Activated T-cell treated with anti-CD3 and anti-CD28 coated beads, Interleukin-2, amount 50 U/mL, for 24 hours (primary cell): ENCODE measurements around the gene GORASP2.

ENCODE experiments used
- DNase-seq: peaks from one replicate; pipeline ENCODE4 v3.0.0-alpha.2; 2020
- H3K27ac Mint-ChIP-seq: 2 replicates; pipeline ENCODE4 v1.8.0; 2020; ENCODE audit warnings: mild to moderate bottlenecking, mixed read lengths
- H3K27me3 Mint-ChIP-seq: 2 replicates; pipeline ENCODE4 v1.8.0; 2020; ENCODE audit warnings: mixed read lengths
- H3K36me3 Mint-ChIP-seq: 2 replicates; pipeline ENCODE4 v1.8.0; 2020; ENCODE audit warnings: low read depth, mixed read lengths
- H3K4me1 Mint-ChIP-seq: 2 replicates; pipeline ENCODE4 v1.8.0; 2020; ENCODE audit warnings: low read depth, mixed read lengths
- H3K4me3 Mint-ChIP-seq: 2 replicates; pipeline ENCODE4 v1.8.0; 2020; ENCODE audit warnings: mild to moderate bottlenecking, moderate library complexity, mixed read lengths
- H3K9me3 Mint-ChIP-seq: 2 replicates; pipeline ENCODE4 v1.8.0; 2020; ENCODE audit warnings: mixed read lengths

GORASP2 gene

GRCh38 chr2:170930991-170931266 lies 1.9 kb downstream of the GORASP2 start:
- no peaks in the 10 kb centered on the region for H3K9me3 Mint-ChIP-seq

GRCh38 chr2:170932166-170932565 lies 3.1 kb downstream of the GORASP2 start:
- Mint-ChIP-seq H3K27me3 (no peaks in the 10 kb centered on the region), H3K4me3 (peak overlapping the region; percentile 53), H3K9me3 (no peaks in the 10 kb centered on the region), H3K36me3 (peaks cover 65% of the 10 kb centered on the region), H3K4me1 (peaks cover 60% of the 10 kb centered on the region), H3K27ac (peak overlapping the region; percentile 74)
- DNase-seq, result no peak

More at GRCh38 chr2:170930991-170931266, 1.9 kb downstream of the GORASP2 start:
- no peak for DNase-seq
- H3K4me1 Mint-ChIP-seq, result peaks cover 55% of the 10 kb centered on the region
- peak overlapping the region; percentile 96 for H3K4me3 Mint-ChIP-seq
- H3K36me3 Mint-ChIP-seq, result peaks cover 56% of the 10 kb centered on the region
- H3K27ac Mint-ChIP-seq, result peak overlapping the region; percentile 97
- no peaks in the 10 kb centered on the region for H3K27me3 Mint-ChIP-seq

- no peak for DNase-seq
- Mint-ChIP-seq H3K27me3 (no peaks in the 10 kb centered on the region), H3K4me1 (peaks cover 64% of the 10 kb centered on the region), H3K36me3 (peaks cover 73% of the 10 kb centered on the region), H3K4me3 (no peak overlapping the region), H3K9me3 (no peaks in the 10 kb centered on the region), H3K27ac (no peak overlapping the region)
These were observed 3.9 kb downstream of the GORASP2 start for GRCh38 chr2:170932948-170933347.

- H3K27me3 Mint-ChIP-seq, result no peaks in the 10 kb centered on the region
- peaks cover 80% of the 10 kb centered on the region for H3K4me1 Mint-ChIP-seq
- H3K27ac Mint-ChIP-seq, result no peak overlapping the region
- no peak overlapping the region for H3K4me3 Mint-ChIP-seq
- H3K36me3 Mint-ChIP-seq, result peaks cover 88% of the 10 kb centered on the region
- DNase-seq, result no peak
- no peaks in the 10 kb centered on the region for H3K9me3 Mint-ChIP-seq
These were observed 8.8 kb downstream of the GORASP2 start for GRCh38 chr2:170937709-170938379.

- no peak overlapping the region for H3K4me3 Mint-ChIP-seq
- peak overlapping the region; percentile 48 for H3K27ac Mint-ChIP-seq
- no peaks in the 10 kb centered on the region for H3K27me3 Mint-ChIP-seq
- peaks cover 75% of the 10 kb centered on the region for H3K36me3 Mint-ChIP-seq
- H3K9me3 Mint-ChIP-seq, result no peaks in the 10 kb centered on the region
- no peak for DNase-seq
- peaks cover 81% of the 10 kb centered on the region for H3K4me1 Mint-ChIP-seq
These were observed 11.0 kb downstream of the GORASP2 start for GRCh38 chr2:170940066-170940465.

- Mint-ChIP-seq H3K36me3 (peaks cover 69% of the 10 kb centered on the region), H3K9me3 (no peaks in the 10 kb centered on the region), H3K4me1 (peaks cover 79% of the 10 kb centered on the region), H3K27ac (no peak overlapping the region), H3K27me3 (no peaks in the 10 kb centered on the region), H3K4me3 (no peak overlapping the region)
- no peak for DNase-seq
These were observed 13.6 kb downstream of the GORASP2 start for GRCh38 chr2:170942615-170943014.

- no peaks in the 10 kb centered on the region for H3K9me3 Mint-ChIP-seq
- no peak for DNase-seq
- H3K27ac Mint-ChIP-seq, result no peak overlapping the region
- H3K4me3 Mint-ChIP-seq, result no peak overlapping the region
- peaks cover 75% of the 10 kb centered on the region for H3K4me1 Mint-ChIP-seq
- H3K36me3 Mint-ChIP-seq, result peaks cover 66% of the 10 kb centered on the region
- no peaks in the 10 kb centered on the region for H3K27me3 Mint-ChIP-seq
These were observed 14.0 kb downstream of the GORASP2 start for GRCh38 chr2:170943041-170943440.

GRCh38 chr2:170943596-170943995 lies 14.5 kb downstream of the GORASP2 start:
- Mint-ChIP-seq H3K27ac (no peak overlapping the region), H3K36me3 (peaks cover 64% of the 10 kb centered on the region), H3K4me3 (no peak overlapping the region), H3K4me1 (peaks cover 70% of the 10 kb centered on the region), H3K9me3 (no peaks in the 10 kb centered on the region), H3K27me3 (no peaks in the 10 kb centered on the region)
- no peak for DNase-seq

- H3K27me3 Mint-ChIP-seq, result no peaks in the 10 kb centered on the region
- H3K4me1 Mint-ChIP-seq, result peaks cover 63% of the 10 kb centered on the region
- no peak for DNase-seq
- H3K9me3 Mint-ChIP-seq, result no peaks in the 10 kb centered on the region
- H3K27ac Mint-ChIP-seq, result no peak overlapping the region
- H3K36me3 Mint-ChIP-seq, result peaks cover 64% of the 10 kb centered on the region
- no peak overlapping the region for H3K4me3 Mint-ChIP-seq
These were observed 15.5 kb downstream of the GORASP2 start for GRCh38 chr2:170944545-170944944.

- Mint-ChIP-seq H3K36me3 (peaks cover 78% of the 10 kb centered on the region), H3K4me3 (no peak overlapping the region), H3K27me3 (no peaks in the 10 kb centered on the region), H3K4me1 (peaks cover 18% of the 10 kb centered on the region), H3K27ac (no peak overlapping the region), H3K9me3 (no peaks in the 10 kb centered on the region)
- no peak for DNase-seq
These were observed 20.4 kb downstream of the GORASP2 start for GRCh38 chr2:170949415-170949814.

GRCh38 chr2:170950221-170950761 lies 21.2 kb downstream of the GORASP2 start:
- H3K36me3 Mint-ChIP-seq, result peaks cover 82% of the 10 kb centered on the region
- peak overlapping the region; percentile 60 for H3K27ac Mint-ChIP-seq
- peaks cover 12% of the 10 kb centered on the region for H3K4me1 Mint-ChIP-seq

GRCh38 chr2:170953941-170954340 lies 24.9 kb downstream of the GORASP2 start:
- no peak for DNase-seq
- Mint-ChIP-seq H3K4me3 (no peak overlapping the region), H3K9me3 (no peaks in the 10 kb centered on the region), H3K36me3 (peaks cover 89% of the 10 kb centered on the region), H3K27me3 (no peaks in the 10 kb centered on the region), H3K27ac (peak overlapping the region; percentile 31), H3K4me1 (peaks cover 2% of the 10 kb centered on the region)

More at GRCh38 chr2:170950221-170950761, 21.2 kb downstream of the GORASP2 start:
- DNase-seq, result no peak
- Mint-ChIP-seq H3K27me3 (no peaks in the 10 kb centered on the region), H3K9me3 (no peaks in the 10 kb centered on the region), H3K4me3 (no peak overlapping the region)

- H3K27ac Mint-ChIP-seq, result no peak overlapping the region
- no peak for DNase-seq
- no peaks in the 10 kb centered on the region for H3K27me3 Mint-ChIP-seq
- H3K4me1 Mint-ChIP-seq, result no peaks in the 10 kb centered on the region
- no peak overlapping the region for H3K4me3 Mint-ChIP-seq
- H3K9me3 Mint-ChIP-seq, result no peaks in the 10 kb centered on the region
- H3K36me3 Mint-ChIP-seq, result peaks cover 91% of the 10 kb centered on the region
These were observed 34.3 kb downstream of the GORASP2 start for GRCh38 chr2:170963386-170963785.

- H3K27me3 Mint-ChIP-seq, result no peaks in the 10 kb centered on the region
- no peak for DNase-seq
- no peak overlapping the region for H3K4me3 Mint-ChIP-seq
- H3K36me3 Mint-ChIP-seq, result peaks cover 81% of the 10 kb centered on the region
- no peaks in the 10 kb centered on the region for H3K4me1 Mint-ChIP-seq
- H3K9me3 Mint-ChIP-seq, result no peaks in the 10 kb centered on the region
- no peak overlapping the region for H3K27ac Mint-ChIP-seq
These were observed 36.6 kb downstream of the GORASP2 start for GRCh38 chr2:170965446-170966225.
